Stimulated activated CD8-positive, alpha-beta memory T cell treated with anti-CD3 and anti-CD28 coated beads, Interleukin-7, amount 100 ng/mL, for 48 hours (primary cell): ENCODE results near the gene SCAMP3.
"Not testable (repeated sequence)": the region's sequence is repeated elsewhere in the genome, so short reads cannot be mapped to it uniquely, and the experiment has no call there.

Experiments used
- DNase-seq, 2 donors: peaks; one replicate each; pipeline ENCODE4 v3.0.0-alpha.2; 2020; ENCODE audit warnings: low read depth in 1 of 2; ENCODE audit errors: extremely low read depth in 1 of 2

SCAMP3 gene

DNA sequence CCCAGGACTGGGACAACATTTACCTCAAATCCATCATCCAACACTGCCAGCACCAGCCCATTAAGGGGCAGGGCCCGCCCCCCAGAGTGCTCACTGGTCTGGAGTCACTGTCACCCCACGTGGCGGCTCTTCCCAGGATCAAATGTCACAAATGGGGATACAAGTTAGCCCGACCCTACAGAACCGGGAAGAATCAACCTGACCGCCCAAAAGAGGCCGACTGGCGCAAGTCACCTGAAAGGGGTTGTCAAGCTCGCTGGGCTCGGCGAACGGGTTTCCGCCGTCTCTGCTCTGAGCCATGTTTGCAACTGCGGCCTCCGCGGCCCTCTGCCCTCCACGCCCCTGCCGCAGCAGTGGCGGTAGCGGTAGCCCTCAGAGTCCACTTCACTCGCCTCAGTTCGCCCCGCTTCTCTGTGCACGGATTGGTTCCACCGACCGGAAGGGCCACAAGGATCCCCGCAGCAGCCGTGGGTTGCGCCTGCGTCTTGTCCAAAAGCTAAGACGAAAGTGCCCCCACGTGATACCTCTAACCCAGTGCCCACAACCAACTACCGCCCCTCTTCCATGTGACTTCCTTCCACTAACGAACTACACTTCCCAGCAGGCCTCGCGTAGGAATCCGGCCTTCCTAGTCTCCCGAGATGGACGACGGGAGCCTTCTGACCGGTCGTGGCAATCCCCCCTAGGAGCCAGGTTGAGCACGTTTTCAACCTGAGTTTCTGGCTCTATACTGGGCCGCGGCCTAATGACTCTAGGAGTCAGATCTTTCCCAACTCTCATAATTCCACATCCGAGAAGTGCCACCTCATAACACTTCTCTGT, at the start of gene SCAMP3:
Gene SCAMP3 (minus strand): TSS at position 509 of the 822 bp plus-strand sequence. CDS start 209 bp downstream, at position 300.
- peak; percentile 75 to 93 for DNase-seq

DNA sequence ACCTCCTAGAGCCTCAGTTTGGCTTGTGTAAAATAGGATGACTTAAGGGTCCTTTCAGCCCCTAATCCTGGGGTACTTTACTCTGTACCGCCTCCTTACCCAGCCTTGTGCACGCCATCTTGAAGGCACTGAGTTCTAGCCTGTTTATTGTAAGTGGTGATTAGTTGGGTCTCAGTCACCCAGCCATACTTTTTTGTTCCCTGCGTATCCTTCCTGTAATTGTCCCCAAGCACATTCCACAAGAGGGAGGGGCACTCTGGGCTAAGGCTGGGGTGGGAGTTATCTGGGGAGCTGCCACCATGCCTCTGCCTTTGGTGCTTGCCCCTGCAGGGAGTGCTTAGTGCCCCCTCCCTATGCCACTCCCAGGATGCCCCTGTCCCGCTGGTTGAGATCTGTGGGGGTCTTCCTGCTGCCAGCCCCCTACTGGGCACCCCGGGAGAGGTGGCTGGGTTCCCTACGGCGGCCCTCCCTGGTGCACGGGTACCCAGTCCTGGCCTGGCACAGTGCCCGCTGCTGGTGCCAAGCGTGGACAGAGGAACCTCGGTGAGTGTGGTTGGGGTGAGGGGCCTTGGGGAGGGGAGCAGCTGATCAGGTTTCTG, 47.4 kb upstream of the SCAMP3 start:
- no peak for DNase-seq

DNA sequence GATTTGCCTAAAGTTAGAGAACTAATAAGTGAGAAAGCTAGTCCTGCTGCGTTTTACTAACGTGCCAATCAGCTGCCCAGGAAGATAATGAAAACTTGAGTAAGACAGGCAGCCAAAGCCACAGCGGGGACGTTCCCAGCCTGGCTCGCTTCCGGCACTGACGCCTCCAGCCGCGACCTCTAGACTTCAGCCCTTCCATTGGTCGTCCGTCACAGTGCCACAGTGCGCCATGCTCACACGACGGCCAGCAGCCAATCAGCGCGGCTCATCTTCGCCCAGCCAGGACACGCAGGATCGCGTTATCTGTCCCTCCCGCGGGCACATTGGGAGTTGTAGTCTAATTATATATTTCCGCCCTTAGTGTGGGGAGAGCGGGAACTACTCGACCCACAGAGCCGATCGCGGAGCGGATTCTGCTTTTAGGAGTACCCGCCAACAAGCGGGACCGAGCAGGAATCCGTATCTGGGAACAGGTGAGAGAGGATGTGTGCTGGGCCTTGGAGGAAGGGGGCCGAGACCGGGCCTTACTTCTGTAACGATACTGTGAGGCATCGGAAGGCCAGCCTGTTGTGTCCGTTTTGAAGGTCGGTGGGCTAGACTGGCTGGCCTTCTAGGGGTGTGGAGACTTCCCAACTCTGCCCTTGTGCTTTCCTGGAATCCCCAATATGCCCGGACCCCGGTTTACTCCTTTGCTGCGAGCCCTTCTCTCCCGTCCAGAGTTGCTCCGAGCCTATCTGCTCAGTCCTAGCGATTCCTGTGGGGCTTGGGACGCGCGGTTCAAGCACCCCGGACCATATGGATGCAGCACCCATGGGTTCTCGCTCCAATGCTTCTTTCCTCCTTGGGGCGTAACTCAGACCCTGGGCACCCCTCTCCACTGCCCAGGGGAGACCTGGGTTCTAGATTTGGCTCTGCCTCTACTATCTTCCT, 46.6 kb upstream of the SCAMP3 start, which contains the start of gene FDPS:
Gene FDPS (plus strand): TSS at position 374 of the 930 bp plus-strand sequence. CDS start 924 bp downstream, outside the sequence.
- peak; percentile 97 to 99 for DNase-seq

DNA sequence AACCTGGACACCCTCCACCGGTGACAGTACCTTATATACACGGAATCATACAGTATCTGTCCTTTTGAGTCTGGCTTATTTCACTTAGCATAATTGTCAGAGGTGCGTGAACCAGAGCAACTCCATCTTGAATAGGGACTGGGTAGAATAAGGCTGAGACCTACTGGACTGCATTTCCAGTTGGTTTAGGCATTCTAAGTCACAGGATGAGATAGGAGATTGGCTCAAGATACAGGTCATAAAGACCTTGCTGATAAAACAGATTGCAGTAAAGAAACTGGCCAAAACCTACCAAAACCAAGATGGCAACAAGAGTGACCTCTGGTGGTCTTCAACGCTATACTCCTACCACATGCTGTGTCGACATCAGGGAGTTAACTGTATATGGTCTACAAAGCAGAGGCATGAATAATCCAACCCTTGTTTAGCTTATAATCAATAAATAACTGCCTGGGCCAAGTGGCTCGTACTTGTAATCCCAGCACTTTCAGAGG, 45.1 kb upstream of the SCAMP3 start:
- no peak for DNase-seq

DNA sequence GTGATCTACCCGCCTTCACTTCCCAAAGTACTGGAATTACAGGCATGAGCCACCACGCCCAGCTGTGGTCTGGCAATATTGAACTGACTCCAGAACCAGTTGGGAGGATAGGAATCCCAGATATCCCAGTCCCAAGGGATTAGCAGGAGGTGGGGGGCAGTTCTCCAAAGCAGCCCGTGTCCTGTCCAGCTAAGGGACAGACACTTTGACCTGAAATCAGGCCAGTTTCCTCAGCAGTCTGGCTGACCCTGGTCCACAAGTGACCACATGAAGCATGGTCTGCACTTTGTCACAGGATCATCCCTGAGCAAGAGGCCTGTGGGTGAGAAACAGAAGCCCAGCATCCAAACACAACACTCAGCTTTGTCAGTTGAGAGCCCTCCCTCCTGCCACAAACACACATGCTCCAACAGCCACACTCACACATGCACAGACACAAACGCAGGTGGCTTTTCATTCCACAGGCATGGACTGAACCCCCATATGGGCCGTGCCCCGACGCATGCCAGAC, 43.8 kb upstream of the SCAMP3 start:
- no peak for DNase-seq

DNA sequence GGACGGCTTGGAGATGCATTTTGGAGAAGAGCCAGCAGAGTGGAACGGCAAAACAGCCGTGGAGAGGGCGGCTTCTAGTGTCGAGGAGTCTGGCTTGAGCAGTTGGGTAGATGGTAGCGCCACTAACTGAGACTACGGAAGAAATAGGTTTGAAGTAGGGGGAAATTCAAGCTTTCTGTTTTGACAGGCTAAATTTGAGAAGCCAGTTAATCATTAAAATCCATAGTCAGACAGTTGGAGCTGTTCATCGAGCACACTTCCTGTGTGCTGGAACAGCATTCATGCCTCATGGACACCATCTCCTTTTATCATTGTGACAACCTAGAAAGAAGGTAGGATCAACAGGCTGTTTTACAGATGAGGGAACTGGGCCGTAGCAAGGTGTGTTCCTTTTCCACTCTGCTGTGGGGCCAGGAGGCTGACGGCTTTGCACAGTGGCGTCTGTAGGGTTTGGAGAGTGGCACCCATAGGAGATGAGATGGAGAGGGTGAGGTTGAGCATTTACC, 42.5 kb upstream of the SCAMP3 start:
- no peak for DNase-seq

DNA sequence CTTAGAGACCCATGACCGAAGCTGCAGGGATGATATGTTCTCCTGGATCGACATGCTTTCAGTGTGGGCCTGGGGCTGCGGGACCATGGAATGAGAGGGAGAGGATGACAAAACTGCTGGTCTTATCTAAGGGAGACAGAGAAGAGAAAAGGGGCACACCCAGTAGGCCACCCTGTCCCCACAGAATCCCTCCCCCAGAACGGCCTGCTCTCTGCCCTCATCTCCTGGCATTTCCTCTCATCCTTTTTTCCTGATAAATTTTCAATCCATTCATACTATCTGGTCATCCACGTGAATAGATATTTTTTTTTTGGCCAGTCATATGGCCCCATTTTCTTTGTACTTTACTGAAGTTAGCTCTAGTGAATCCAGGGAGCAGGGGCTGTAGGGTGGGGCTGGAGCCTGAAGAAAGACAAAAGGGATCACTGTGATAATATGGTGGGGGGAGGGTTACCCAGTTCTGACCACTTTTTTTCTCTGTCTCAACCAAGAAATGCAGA, 39.2 kb upstream of the SCAMP3 start, which contains the start of gene PKLR:
Gene PKLR (minus strand): TSS at position 97 of the 500 bp plus-strand sequence. CDS start 43 bp downstream, at position 54.
- no peak for DNase-seq

DNA sequence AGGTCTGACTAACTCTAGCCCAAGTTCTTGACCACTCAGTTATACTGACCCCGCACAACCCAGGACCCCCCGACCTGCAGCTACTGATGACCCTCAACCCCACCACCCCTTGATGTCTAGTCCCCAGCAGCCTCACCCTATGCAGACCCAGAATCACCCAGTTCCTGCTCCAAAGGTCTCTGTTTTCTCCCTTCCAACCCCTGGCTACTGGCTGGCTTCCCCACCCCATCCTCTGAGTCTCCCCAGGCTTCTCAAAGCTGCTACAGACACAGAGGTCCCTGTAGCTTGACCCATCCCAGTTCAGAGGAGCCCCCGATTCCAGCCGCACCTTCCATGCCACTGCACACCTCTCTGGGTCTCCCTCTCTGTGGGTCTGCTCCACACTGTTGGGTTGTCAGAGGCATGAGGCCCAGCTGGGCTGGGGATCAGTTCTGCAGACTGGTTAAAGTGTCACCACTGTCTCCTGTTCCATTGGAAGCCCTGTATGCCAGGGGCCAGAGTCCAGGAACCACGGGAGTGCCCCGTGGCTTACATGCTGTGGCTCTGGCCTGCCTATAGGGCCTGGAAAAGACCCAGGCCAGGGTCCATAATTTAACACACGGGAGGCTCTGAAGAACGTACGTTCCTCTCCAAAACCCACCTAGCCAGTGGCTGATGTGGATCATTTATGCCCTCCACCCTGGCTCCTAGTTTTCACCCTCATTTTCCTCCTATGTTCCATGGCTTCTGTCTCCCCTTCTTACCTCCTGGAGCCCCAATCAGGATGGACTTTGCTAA, 38.6 kb upstream of the SCAMP3 start:
- no peak for DNase-seq

DNA sequence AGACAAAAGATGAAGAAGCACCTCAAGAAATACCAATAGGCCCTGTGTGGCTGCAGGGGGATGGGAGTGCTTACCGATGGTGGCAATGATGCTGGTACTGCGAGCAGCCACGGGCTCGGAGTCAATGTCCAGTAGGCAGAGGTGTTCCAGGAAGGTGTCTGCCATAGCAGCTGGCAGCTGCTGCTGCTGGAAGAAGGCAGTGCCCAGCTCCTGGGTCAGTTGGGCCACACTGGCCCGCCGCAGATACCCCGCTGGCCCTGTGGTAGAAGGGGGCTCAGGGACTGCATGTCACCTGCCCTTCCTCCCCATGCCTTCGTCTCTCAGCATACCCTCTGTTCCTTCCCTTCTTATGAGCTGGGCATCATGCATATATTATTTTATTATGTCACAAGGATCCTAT, 37.9 kb upstream of the SCAMP3 start:
- no peak for DNase-seq

DNA sequence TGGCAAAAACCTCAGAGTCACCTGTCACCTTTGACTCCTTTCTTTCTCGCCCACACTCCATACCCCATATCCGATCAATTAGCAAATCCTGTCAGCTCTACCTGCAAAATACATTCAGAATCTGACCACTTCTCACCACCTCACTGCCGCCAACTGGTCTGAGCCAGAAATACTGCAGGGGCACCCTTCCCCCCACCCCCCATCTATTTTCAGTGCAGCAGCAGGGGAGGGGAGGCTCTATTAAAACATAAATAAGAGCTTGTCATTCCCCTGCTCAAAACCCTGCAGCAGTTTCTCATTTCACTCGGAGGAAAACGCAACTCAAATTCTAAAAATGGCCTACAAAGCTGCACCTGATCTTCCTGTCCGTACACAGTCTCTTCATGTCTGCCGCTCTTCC, 35.2 kb upstream of the SCAMP3 start:
- DNase-seq = no peak

DNA sequence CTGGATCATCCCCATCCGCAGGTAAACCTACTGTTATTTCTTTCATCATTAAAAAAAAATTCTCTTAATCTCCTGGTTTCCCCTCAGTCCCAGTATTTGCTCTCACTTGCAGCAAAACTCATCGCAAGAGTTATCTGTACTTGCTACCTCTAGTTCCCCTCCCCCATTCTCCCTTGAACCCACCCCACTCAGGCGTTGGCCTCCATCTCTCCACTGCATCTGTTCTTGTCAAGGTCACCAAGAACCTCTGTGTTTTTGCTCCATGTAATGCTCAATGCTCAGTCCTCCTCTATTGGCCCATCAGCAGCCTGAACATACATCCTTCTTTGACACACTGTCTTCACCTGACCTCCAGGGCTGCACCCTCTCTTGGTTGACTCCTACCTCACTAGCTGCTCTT, 34.5 kb upstream of the SCAMP3 start:
- DNase-seq = no peak

DNA sequence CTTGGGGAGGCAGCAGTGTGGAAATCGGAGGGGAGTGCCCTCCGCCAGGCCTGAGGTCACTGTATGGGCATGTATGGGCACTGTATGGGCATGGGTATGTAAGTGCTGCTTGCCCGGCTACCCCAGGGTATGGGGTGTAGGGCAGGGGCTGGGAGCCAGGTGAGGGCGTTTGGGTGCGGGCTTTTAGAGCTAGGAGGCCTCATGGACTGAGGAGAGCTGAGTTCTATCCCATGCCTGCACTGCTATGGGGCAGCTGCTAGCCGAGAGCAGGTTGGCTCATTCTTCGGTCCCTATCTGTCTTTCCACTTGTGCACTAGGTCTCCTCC, 33.7 kb upstream of the SCAMP3 start:
- DNase-seq = no peak

DNA sequence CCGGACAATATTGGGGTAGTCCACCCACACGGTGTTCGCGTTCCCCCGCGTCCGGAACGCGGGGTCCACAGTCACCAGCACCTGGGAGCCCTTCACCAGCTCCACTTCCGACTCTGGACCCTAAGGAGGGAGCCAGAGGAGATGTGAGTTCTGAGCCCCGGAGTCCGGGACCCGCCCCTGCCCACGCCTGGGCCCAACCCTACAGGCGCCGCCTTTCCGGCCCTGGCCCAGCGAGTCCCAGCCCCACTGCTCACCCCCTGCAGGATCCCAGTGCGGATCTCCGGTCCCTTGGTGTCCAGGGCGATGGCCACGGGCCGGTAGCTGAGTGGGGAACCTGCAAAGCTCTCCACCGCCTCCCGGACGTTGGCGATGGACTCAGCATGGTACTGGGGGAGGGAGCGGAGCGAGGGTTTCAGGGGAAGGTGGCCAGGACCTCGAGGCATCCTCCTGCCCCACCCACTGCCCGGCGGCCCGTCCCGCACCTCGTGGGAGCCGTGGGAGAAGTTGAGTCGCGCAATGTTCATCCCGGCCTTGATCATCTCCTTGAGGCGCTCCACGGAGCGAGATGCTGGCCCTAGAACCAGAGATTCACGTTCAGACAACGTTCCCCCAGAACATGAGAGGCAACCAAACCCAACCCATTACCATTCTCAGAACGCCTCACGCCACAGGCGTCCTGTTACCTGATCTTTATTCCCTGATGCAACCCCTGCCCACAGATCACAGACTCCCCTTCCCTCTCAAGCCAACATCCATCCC, 33.2 kb upstream of the SCAMP3 start:
- DNase-seq = no peak

DNA sequence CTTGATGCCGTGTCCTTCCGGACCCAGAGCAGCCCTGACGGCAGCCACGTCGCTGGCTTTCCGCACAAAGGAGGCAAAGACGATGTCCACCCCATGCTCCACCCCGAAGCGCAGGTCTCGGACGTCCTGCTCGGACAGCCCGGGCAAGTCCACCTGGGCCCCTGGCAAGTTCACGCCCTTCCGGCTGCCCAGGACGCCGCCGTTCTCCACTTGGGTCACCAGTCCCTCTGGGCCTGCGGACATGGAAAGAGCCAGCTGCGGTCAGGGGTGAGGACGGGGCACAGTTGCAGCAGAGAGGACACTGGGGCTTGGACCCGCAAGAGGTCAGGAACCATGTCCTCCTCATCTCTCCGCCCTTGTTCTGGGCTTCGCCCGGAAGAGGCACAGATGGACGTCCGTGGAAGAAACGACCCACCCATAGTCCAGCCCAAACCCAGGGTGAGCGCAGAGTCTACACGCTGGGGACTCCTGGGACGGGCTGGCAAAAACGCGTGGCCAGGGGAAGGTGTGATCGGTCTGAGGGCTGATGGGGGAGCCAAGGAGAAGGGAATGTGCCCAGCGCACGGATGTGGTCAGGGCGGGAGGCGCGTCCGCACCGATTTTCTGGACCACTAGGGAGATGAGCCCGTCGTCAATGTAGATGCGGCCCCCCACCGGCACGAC, 32.5 kb upstream of the SCAMP3 start:
- no peak for DNase-seq

DNA sequence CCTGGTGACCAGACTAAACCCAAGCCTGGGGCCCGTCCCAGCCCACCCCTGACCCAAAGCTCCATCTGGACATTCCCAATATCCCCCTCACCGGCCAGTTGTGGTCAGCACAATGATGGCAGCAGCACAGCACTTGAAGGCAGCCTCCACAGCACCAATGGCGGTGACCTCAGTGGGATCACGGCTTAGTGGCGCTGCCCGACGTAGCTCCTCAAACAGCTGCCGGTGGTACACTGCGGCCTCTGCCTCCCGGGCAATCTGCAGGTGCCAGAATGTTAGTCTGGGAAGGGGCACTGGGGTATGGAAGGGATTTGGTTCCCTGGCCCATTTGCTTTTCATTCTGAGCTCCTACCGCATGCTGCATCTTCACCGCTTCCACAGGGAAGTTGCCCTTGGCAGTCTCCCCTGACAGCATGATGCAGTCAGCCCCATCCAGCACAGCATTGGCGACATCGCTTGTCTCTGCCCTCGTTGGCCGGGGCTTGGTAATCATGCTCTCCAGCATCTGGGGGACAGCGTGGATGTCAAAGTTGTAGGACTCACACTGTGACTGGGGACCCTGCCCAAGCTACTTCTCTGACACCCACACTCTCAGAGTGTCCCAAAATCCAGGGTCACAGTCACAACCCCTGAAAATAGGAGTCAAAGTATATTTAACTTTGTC, 31.1 kb upstream of the SCAMP3 start:
- DNase-seq = no peak

DNA sequence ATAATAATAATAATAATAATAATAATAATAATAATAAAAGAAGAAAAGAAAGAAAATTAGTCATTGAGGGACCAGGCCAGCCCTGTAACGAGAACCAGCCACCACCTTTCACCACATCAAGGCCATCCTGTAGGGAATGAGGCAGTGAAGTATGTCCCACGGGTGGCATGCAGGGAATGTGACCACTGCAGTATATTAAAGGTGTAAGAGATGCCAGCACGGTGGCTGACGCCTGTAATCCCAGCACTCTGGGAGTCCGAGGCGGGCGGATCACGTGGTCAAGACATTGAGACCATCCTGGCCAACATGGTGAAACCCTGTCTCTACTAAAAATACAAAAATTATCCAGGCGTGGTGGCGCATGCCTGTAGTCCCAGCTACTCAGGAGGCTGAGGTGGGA, 28.8 kb upstream of the SCAMP3 start:
- DNase-seq = not testable (repeated sequence)

DNA sequence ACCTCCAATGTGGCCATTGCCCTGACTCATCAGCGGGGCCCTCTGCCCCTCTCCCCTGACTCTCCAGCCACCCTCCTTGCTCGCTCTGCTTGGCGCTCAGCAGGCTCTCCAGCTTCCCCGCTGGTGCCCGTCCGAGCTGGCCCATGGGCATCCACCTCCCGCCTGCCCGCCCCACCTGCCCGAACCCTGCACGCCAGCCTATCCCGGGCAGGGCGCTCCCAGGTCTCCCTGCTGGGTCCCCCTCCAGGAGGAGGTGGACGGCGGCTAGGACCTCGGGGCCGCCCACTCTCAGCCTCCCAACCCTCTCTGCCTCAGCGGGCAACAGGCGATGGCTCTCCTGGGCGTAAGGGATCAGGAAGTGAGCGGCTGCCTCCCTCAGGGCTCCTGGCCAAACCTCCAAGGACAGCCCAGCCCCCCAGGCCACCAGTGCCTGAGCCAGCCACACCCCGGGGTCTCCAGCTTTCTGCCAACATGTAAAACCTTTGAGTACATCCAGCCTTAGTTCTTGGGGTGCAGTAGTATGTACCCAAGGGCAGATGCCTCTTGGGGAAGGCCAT, 25.9 kb upstream of the SCAMP3 start:
- DNase-seq = no peak

DNA sequence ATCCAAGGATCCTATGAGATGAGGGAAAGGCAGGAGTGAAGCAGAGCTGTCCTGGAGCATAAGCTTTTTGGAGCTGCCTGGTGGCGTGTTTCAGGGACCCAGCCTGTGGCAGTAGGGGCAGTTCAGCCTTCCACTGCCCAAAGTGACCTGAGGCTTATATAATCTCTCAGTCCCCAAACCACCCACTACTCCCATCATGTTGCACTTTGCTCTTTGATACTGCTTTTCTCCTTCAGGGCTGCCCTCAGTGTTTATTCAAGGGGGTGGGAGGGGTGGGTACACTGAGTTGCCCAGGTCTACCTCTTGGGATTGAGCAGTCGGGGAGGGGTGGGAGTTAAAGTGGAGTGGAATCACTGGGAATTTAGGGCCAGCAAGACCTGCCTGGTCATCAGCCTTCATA, 24.4 kb upstream of the SCAMP3 start:
- DNase-seq = no peak
